Muscle layer of colon (tissue), 2 donors: ENCODE data around the gene MYO18B.

ENCODE experiments used
- H3K27ac ChIP-seq: one replicate; pipeline ENCODE4 v1.7.0; 2013; ENCODE audit warnings: low read depth, mild to moderate bottlenecking, low read length, moderate library complexity
- H3K27me3 ChIP-seq, 2 donors: one replicate each; pipeline ENCODE4 v1.7.0; 2013; ENCODE audit warnings: low read length in 2 of 2, mild to moderate bottlenecking in 2 of 2; ENCODE audit not compliant: insufficient read depth in 2 of 2, control insufficient read depth in 1 of 2
- H3K36me3 ChIP-seq: one replicate; pipeline ENCODE4 v1.7.0; 2013; ENCODE audit warnings: mild to moderate bottlenecking, low read length; ENCODE audit not compliant: insufficient read depth
- H3K4me1 ChIP-seq: one replicate; pipeline ENCODE4 v1.7.0; 2013; ENCODE audit warnings: mild to moderate bottlenecking, low read length; ENCODE audit not compliant: insufficient read depth
- H3K4me3 ChIP-seq, 2 donors: one replicate each; pipeline ENCODE4 v1.7.0; 2013; ENCODE audit warnings: low read length in 2 of 2, low read depth in 1 of 2, mild to moderate bottlenecking in 1 of 2, moderate library complexity in 1 of 2
- H3K9ac ChIP-seq: one replicate; pipeline ENCODE4 v1.7.0; 2013; ENCODE audit warnings: low read length
- H3K9me3 ChIP-seq: one replicate; pipeline ENCODE4 v1.7.0; 2013; ENCODE audit warnings: mild to moderate bottlenecking, low read length
- donor health status: abdominal sarcoma.
- donor health status: Adenocarcinoma of cecum.

The MYO18B gene

DNA sequence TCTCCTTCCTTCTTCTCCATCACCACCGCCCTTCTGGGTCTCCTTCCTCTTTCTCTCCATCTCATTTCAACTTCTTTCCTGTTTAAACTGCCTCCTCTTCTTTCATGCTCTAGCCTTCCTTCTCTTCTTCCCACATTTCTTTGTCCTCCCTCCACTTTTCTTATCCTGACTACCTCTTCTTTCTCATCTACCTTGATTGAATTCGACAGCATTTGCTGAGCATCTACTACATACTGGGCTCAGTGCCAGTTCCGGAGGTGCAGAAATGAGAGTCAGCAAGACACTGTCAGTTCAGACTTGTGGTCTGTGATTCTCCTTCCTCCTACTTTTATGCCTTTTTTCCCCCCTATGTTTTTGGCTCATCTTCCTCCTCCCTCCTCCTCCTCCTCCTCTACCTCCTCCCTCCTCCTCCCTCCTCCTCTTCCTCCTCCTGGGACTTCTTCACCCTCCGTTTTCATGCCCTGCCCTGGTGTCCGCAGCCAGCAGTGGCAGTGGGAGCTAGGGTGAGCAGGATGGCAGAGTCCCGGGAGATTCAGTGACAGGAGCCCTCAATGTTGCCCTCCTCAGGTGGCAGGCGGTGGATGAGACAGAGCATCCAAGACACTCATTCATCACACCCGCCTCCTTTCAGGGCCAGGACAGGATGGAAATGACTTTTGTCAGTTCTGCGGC is 281.3 kb downstream of the MYO18B start:
- peaks cover 0 to 4% of the 10 kb centered on the region in 2 donors for H3K27me3 ChIP-seq

DNA sequence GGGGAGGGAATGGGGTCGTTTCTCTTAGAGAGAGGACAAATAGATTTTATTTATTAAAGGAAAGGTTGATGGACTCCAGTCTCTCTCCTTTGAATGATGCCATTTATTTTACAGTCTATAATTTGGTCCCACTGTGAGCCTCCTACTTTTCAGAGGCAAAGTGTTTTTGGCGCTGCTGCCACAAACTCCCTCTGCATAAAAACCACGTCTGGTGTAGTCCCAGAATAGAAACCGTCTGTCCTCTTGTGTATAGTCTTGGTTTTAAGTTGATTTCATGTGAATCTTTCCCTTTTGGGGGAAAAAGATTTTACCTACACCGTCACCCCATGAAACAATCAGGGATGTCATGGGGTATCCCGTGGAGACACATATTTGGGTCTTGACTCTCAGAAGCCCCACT is 283.6 kb downstream of the MYO18B start:
- Histone ChIP-seq H3K36me3 (no peaks in the 10 kb centered on the region), H3K27me3 (peaks cover 0 to 4% of the 10 kb centered on the region in 2 donors), H3K27ac (no peak overlapping the region), H3K9ac (no peak overlapping the region), H3K4me1 (no peaks in the 10 kb centered on the region), H3K4me3 (no peak overlapping the region), H3K9me3 (peaks cover 6% of the 10 kb centered on the region)

More for the DNA sequence above, 281.3 kb downstream of the MYO18B start:
- Histone ChIP-seq H3K4me1 (no peaks in the 10 kb centered on the region), H3K9me3 (peaks cover 6% of the 10 kb centered on the region), H3K9ac (no peak overlapping the region), H3K4me3 (no peak overlapping the region), H3K36me3 (no peaks in the 10 kb centered on the region), H3K27ac (no peak overlapping the region)

DNA sequence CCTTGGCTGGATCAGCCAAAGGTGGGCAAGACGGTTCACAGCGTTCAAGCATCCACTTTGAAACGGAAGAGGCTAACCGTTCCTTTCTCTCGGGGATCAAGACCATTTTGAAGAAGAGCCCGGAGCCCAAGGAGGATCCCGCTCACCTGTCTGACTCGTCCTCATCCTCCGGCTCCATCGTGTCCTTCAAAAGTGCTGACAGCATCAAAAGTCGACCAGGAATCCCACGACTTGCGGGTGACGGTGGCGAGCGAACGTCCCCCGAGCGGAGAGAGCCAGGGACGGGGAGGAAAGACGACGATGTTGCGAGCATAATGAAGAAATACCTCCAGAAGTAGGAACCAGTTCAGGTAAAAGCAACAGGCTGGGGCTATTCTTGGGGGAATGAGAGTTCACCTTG is 285.4 kb downstream of the MYO18B start:
- no peak overlapping the region for H3K9ac ChIP-seq
- H3K9me3 ChIP-seq, result peaks cover 6% of the 10 kb centered on the region
- H3K4me1 ChIP-seq, result no peaks in the 10 kb centered on the region
- no peak overlapping the region for H3K27ac ChIP-seq
- no peaks in the 10 kb centered on the region for H3K27me3 ChIP-seq
- H3K36me3 ChIP-seq, result no peaks in the 10 kb centered on the region
- H3K4me3 ChIP-seq, result no peak overlapping the region

DNA sequence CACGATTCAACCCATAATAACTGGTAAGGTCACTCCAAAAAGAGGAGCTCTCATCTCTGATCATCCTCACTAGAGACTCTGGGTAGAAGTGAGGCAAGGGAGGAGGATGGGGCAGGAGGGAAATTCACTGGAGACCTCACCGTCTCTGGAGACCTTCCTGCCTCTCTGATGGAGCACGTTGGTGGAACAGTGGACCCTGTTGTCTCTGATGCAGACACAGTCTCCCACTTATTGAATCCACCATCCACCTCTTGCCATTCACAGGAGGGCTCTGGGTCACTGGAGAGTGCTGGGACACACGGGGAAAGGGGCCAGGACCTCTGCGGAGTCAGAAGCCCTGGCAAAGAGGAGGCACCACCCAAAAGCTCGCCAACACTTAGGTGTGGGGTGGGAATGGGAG is 289.7 kb downstream of the MYO18B start:
- Histone ChIP-seq H3K9me3 (no peaks in the 10 kb centered on the region), H3K27ac (no peak overlapping the region), H3K27me3 (no peaks in the 10 kb centered on the region), H3K4me3 (no peak overlapping the region), H3K4me1 (no peaks in the 10 kb centered on the region), H3K9ac (no peak overlapping the region), H3K36me3 (no peaks in the 10 kb centered on the region)

GRCh38 chr22:26033071-26033470 is 291.1 kb downstream of the MYO18B start:
- H3K9ac ChIP-seq, result no peak overlapping the region
- no peaks in the 10 kb centered on the region for H3K9me3 ChIP-seq
- no peaks in the 10 kb centered on the region for H3K36me3 ChIP-seq
- no peak overlapping the region for H3K4me3 ChIP-seq
- no peak overlapping the region for H3K27ac ChIP-seq
- no peaks in the 10 kb centered on the region for H3K4me1 ChIP-seq
- no peaks in the 10 kb centered on the region for H3K27me3 ChIP-seq

GRCh38 chr22:26033586-26033985 is 291.6 kb downstream of the MYO18B start:
- Histone ChIP-seq H3K9me3 (no peaks in the 10 kb centered on the region), H3K4me1 (no peaks in the 10 kb centered on the region), H3K4me3 (no peak overlapping the region), H3K27ac (no peak overlapping the region), H3K36me3 (no peaks in the 10 kb centered on the region), H3K27me3 (no peaks in the 10 kb centered on the region), H3K9ac (no peak overlapping the region)

GRCh38 chr22:26035523-26035922 is 293.5 kb downstream of the MYO18B start:
- no peak overlapping the region for H3K9ac ChIP-seq
- no peaks in the 10 kb centered on the region for H3K4me1 ChIP-seq
- no peaks in the 10 kb centered on the region for H3K27me3 ChIP-seq
- no peak overlapping the region for H3K27ac ChIP-seq
- H3K9me3 ChIP-seq, result no peaks in the 10 kb centered on the region
- no peaks in the 10 kb centered on the region for H3K36me3 ChIP-seq
- H3K4me3 ChIP-seq, result no peak overlapping the region

GRCh38 chr22:26038365-26038764 is 296.4 kb downstream of the MYO18B start:
- Histone ChIP-seq H3K4me1 (no peaks in the 10 kb centered on the region), H3K9ac (no peak overlapping the region), H3K27ac (no peak overlapping the region), H3K27me3 (no peaks in the 10 kb centered on the region), H3K36me3 (no peaks in the 10 kb centered on the region), H3K9me3 (no peaks in the 10 kb centered on the region), H3K4me3 (no peak overlapping the region)

DNA sequence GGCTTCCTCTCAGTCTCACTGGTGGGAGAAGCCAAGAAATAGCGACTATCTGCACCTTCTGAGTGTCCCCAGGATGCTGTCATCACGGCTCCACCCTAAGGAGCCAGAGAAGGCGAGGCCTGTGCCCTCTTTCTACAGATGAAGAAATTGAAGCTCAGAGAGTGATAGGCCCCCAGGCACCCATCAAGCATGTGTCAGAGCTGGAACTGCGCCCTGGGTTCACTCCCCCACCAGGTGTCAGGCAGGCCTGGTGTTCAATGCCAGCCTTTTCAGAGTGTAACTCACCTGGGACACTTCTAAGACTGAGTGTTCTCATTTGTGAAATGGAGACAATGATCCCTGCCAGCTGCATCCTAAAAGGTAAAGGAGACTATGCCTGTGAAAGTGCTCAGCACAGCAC is 299.9 kb downstream of the MYO18B start:
- Histone ChIP-seq H3K9ac (no peak overlapping the region), H3K36me3 (no peaks in the 10 kb centered on the region), H3K27ac (no peak overlapping the region), H3K4me1 (no peaks in the 10 kb centered on the region), H3K9me3 (no peaks in the 10 kb centered on the region), H3K27me3 (no peaks in the 10 kb centered on the region), H3K4me3 (no peak overlapping the region)

DNA sequence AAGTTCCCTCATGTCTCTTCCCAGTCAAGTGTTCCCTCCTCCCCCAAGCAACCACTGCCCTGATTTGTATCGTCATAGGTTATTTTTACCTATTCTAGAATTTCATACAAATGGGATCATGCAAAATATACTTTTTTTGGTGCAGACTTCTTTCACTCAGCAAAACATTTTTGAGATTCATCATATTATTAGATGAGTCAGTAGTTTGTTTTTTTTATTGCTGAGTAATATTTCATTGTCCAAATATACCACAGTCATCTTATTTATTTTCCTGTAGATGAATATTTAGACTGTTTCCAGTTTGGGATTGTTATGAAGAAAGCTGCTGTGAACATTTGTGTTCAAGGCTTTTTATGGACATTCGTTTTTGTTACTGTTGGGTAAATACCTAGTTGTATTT is 301.0 kb downstream of the MYO18B start:
- no peak overlapping the region for H3K9ac ChIP-seq
- no peaks in the 10 kb centered on the region for H3K27me3 ChIP-seq
- H3K4me1 ChIP-seq, result no peaks in the 10 kb centered on the region
- H3K36me3 ChIP-seq, result no peaks in the 10 kb centered on the region
- no peak overlapping the region for H3K27ac ChIP-seq
- H3K4me3 ChIP-seq, result no peak overlapping the region
- no peaks in the 10 kb centered on the region for H3K9me3 ChIP-seq

DNA sequence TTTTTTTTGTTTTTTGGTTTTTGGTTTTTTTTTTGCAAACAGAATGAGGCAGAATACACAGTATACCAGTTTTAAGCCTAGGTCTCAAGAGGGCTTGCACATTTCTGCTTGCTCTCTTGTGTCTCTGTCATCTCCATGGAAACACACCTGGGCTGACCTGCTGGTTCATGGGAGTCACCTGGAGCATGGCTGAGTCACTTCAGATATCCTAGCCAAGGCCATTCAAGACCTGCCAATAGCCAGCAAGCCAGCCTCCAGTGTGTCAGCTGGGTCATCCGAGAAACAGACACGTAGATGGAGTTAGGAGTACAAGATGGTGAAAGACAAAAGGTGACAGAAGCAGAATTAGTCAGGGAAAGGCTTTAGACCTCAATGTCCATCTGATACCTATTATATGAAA is 303.1 kb downstream of the MYO18B start:
- Histone ChIP-seq H3K27ac (no peak overlapping the region), H3K9me3 (no peaks in the 10 kb centered on the region), H3K4me1 (no peaks in the 10 kb centered on the region), H3K36me3 (no peaks in the 10 kb centered on the region), H3K9ac (no peak overlapping the region), H3K27me3 (no peaks in the 10 kb centered on the region), H3K4me3 (no peak overlapping the region)

GRCh38 chr22:26045860-26046259 is 303.9 kb downstream of the MYO18B start:
- Histone ChIP-seq H3K27ac (no peak overlapping the region), H3K4me3 (no peak overlapping the region), H3K9me3 (no peaks in the 10 kb centered on the region), H3K9ac (no peak overlapping the region), H3K27me3 (no peaks in the 10 kb centered on the region), H3K36me3 (no peaks in the 10 kb centered on the region), H3K4me1 (no peaks in the 10 kb centered on the region)
